ENCODE results near the gene CALML3. TPM values are rescaled to one million over a fixed set of nuclear protein-coding genes. Genes with fewer than 3 reads are reported as not detected.

The CALML3 gene
- total RNA-seq, 1 donor from 2014 or later: not detected

DNA sequence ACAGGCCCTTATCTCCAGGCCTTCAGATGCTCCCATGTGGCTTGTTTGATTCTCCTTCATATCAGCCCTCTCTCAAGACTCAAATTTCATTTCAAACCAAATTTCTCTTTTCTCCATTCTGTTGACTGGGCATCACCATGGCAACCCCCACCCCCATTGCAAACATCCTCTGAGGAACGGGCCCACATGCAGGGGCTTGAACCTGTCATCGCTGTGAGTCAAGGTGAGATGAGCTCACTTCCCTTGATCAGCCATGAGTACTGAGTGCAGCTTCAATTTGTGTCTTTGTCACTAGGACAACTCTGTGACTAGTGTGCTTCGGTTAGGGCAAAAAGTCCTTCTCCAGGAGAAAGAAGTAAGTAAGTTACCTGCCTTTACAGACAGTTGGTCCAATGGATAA is 41.9 kb downstream of the CALML3 start:
- DNase-seq (ENCODE audit: low spot score): no peak

DNA sequence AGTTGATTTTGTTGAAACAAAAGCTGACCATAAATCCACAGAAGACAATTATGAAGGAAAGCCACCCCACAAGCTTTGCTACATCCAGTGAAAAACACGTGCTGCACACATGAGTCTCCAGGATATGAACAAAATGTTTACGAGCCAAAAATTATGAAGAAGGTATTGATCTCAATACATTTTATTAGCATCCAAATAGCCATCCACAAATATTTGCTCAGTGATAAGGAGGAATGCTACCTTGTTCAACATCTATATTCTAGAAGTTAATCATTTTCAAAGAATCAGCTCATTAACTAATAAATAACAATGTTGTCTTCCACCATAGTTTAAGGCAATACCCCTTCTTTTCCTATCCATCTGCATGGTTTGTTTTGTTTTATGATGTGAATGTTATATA is 42.7 kb downstream of the CALML3 start:
- DNase-seq (ENCODE audit: low spot score): no peak

DNA sequence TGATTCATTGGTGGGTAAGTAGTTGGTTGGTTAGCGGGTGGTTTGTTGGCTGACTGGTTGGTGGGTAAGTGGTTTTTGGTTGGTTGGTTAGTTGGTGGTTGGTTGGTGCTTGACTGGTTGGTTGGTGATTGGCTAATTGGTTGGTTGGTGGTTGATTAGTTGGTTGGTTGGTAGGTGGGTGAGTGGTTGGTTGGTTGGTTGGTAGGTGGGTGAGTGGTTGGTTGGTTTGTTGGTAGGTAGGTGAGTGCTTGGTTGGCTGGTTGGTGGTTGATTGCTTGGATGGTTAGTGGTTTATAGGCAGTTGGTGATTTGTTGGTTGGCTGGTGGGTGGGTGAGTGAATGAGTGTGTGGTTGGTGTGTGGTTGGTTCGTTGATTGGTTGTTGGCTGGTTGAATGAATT is 44.2 kb downstream of the CALML3 start:
- DNase-seq (ENCODE audit: low spot score): no peak

DNA sequence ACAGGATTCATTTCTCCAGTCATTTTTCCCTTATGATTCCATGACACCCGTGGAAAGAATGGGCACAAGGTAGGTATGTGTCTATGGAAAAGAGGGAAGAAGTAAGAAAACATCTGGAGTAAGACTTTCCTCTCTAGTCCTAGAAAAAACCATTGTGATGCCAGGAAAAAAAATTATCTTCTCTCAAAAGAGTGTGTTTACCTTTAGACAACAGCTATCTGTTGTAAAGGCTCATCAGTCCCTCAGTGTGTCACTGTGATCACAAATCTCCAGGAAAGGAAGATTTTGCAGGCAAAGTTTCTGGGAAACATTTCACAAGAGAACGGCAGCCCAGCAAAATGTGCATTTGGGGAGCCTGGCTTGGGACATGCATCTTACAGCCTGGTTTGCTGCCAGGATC is 44.8 kb downstream of the CALML3 start:
- DNase-seq (ENCODE audit: low spot score): no peak

DNA sequence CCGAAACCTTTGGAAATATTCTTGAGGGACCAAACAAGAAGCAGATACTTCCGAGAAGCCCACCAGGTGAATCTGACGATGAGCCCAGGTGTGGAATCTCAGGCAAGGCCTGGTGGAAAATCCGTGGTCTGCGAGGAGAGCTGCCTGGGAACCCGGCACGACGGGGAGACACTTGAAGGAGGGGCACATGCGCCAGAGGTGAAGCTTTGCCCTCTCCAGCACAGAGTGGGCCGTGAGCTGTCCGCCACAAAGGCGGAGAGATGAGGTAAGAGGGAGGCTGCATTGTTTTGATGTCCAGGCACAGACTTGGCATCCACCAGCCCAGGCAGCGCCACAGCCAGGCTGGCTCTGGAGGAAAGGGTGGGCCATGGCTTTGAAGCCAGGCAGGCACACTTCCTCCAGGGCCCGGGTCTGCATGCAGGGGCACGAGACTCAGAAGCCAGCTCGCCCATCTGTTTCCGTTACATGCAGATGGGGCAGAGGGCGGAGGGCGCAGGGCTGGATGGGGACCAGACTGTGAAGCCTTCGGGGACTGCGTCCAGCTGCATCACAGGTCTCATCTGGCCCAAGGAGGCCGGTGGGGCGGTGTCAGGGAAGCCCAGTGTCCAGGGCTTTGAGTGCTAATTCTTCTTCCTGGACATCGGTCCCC is 45.4 kb downstream of the CALML3 start:
- DNase-seq (ENCODE audit: low spot score): no peak

DNA sequence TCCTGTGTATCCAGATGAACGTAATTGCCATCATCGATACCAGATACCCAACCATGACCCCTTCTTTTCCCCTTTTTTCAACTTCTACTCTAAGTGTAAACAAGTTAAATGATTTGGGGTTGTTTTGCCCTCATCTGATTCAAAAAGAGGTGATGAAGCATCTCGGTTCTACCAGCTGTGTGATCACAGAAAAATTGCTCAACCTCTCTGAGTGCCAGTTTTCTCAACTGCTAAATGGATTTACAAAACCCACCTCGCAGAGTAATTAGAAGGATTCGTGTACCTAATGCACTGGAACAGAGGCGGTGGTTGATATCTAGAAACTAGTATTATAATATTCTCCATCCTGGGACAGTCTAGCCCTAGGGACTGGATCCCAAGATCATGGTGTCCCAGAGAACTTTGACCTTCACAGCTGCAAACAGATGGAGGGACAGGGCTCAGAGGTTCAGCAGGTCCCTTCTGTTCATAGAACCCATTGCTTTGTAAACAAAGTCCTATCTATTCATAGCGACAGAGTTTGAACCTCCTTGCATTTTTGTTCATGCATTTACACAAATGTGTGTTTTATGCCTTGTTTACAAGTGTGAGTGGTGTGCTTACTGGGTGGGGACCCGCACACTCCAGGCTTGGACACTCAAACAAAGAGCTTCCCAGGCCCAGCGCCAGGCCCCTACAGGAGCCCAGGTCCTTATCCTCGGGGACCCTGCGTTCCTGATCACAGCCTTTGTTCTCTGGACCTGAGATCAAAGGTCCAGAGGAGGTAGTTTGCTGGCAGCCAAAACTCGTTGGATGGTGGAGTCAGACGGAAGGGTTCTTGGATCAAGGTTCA is 46.4 kb downstream of the CALML3 start:
- no peak for DNase-seq (ENCODE audit: low spot score)

DNA sequence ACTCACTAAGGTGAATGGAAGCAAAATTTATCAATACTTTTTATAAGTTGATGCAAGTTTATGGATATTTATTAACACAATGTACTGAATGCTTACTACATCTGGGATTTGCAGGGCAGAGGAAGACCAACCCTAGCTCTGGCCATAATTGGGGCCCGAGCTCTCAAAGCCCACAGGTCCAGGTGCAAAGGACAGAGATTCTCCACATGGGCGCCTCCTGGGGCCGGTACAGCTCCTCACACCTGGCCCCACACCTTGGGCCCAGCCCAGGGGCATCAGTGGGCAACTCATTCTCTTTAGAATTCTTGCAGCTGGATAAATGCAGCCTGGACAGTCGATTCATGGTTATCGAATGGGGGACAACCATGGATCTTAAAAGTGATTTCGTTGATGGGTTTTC is 47.1 kb downstream of the CALML3 start:
- no peak for DNase-seq (ENCODE audit: low spot score)

DNA sequence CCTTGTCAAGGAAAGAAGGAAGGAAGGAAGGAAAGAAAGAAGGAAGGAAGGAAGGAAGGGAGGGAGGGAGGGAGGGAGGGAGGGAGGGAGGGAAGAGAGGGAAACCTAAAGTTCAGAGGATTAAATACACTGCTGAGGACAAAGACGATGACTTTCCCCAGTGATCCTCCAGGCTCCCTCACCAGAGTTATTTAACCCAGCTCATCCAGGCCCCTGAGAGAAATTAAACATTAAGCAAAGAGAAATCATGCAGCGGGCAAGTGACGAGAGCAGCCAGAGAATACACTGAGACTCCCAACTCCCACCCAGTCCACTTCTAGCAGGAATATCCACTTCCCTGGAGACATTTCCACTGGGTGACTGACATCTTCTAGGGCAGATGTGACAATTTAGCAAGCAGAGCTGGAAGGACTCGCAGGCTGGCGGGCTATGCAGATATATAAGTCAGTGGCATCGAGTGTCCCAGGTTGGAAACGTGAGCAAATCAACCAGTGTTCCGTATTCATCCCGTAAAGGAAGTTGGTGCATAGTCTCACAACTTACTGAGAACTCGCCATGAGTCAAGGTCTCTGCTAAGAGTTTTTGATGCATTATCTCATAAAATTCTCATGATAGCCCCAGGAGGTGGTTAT is 48.7 kb downstream of the CALML3 start:
- DNase-seq (ENCODE audit: low spot score): no peak

DNA sequence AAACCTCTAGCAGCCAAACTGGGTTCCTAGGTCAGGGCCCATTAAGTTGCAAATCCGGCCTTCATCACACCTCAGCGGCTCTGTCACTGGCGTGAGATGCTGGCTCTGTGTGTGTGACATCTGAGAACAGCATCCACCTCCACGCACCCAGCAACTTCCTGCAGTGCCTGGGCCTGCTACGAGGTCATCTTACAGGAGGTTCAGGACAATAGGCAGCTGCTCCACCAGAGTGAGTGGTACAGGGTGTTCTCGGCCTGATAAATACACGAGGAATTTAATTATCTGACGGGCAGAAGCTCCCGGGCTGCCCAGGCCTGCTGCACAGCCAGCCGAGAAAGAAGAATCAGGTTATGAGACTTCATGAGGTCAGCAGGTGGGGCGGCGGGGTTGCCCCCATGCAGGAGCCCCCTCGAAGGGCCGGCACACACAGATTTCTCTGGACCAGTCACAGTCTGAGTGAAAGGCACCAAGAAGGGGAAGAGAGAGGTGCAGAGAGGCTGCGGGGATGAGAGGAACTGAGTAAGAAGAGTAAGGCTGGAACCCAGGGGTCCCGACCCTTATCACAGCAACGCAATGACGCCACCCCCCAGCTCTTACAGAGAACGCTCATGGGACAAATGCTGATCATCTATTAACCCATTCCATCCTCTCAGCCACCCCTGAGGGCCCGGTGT is 49.3 kb downstream of the CALML3 start:
- no peak for DNase-seq (ENCODE audit: low spot score)

DNA sequence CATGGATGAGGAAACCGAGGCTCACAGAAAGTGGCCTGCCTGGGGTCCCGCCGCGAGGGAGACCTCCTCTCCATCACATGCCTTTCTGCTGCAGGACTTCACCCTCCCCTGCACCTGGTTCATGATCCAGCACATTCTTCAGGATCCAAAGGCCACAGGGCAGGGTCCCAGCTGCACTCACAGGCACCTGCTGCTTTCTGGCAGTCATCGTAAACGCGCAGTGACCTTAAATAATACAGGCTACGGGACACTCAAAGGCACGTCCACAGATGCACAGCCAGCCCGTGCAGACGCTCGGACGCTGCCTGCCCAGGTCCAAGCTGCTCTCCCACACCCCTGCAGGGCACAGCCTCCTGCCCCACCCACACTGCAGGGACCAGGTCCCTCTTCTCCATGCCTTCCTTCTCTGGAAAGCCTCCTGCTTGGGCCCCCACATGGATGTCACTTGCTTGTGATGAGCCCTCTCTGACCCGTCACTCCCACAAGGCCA is 49.9 kb downstream of the CALML3 start:
- DNase-seq (ENCODE audit: low spot score): no peak

DNA sequence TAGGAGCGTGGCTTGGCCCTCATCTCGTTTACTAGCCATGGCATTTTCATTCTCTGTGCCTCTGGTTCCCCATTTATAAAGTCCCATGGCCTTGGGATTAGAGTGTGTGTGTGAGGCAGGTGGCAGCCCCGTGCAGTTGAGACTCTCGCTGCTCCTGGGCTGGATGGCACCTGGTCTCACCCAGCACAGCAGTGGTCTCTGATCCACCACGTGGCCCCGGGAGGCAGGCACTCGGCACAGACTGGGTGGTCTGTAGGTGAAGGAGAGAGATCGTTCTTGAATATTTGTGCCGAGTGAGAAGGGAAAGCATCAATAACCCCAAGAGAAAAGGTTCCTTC is 50.4 kb downstream of the CALML3 start:
- DNase-seq (ENCODE audit: low spot score): no peak

DNA sequence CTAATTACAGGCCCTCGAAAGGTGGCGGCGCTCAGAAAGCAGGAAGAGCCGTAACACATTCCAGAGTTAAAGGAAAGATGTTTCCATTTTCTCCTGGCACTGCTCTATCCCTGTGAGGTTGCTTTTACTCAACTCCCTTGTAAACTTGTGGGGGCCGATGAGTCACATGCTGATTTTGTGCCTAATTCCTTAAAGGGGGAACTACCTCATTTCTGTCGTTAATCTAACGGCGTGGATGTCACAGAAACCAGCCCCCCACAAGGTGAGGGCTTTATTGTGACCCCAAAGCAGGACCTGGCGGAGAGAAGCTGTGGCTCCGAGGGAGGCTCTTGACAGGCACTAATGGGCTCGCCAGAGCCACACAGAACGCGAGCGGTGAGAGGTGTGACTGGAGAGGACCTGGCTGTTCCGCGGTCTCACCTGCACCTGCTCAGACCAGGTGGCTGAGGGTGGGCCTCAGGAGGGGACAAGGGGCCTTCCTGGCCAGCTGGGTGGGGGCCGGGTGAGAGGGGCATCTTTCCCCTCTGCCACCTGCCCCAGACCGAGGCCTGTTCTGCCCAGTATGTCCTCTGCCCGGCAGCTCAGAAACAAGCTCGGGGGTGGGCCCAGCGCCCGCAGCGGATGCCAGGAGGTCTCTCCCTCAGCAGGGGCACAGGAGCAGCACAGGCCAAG is 50.9 kb downstream of the CALML3 start:
- DNase-seq (ENCODE audit: low spot score): peak; percentile 69

DNA sequence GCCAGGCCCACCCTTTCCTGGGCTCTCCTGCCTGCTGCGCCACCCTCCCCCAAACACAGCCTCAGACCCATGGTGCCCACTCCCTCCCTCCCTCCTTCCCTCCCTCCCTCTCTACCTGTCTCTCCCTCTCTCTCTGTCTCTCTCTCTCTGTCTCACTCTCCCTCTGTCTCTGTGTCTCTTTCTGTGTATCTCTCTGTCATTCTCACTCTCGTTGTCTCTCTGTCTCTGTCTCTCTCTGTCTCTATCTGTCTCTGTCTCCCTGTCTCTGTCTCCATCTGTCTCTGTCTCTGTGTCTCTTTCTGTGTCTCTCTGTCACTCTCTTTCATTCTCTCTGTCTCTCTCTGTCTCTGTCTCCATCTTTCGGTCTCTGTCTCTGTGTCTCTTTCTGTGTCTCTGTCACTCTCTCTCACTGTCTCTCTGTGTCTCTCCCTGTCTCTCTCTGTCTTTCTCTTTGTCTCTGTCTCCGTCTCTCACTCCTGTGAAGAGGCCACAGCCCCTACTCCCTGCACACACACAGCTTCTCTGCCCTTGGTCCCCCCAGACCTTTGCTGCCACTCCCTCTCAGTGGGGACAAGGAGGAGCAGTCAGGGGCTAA is 51.5 kb downstream of the CALML3 start:
- DNase-seq (ENCODE audit: low spot score): no peak

Other genes with a start within 250 kb of the CALML3 start
- gene UCN3, start 160.0 kb upstream of the CALML3 start, total RNA-seq (ENCODE audit: insufficient read depth, low replicate concordance): not detected
- gene TUBAL3, start 120.1 kb upstream of the CALML3 start, total RNA-seq (ENCODE audit: insufficient read depth, low replicate concordance): not detected
- 63.6 TPM for gene NET1, start 112.4 kb upstream of the CALML3 start, total RNA-seq (ENCODE audit: insufficient read depth, low replicate concordance)
- not detected for gene CALML5, start 25.4 kb upstream of the CALML3 start, total RNA-seq (ENCODE audit: insufficient read depth, low replicate concordance)
- 7.0 TPM for gene ASB13, start 141.6 kb downstream of the CALML3 start, total RNA-seq (ENCODE audit: insufficient read depth, low replicate concordance)
- 40.2 TPM for gene TASOR2, start 159.9 kb downstream of the CALML3 start, total RNA-seq (ENCODE audit: insufficient read depth, low replicate concordance)